Measurements from ENCODE around the gene ARNT2.
"Not testable (repeated sequence)": the region's sequence is repeated elsewhere in the genome, so short reads cannot be mapped to it uniquely, and the experiment has no call there.

The ARNT2 gene

GRCh38 chr15:80494351-80494751 lies 90.2 kb downstream of the ARNT2 start:
- peak; percentile 33 for DNase-seq

GRCh38 chr15:80494756-80495155 lies 90.6 kb downstream of the ARNT2 start:
- no peak for DNase-seq

- no peak for DNase-seq
Observed at GRCh38 chr15:80495401-80495942, 91.3 kb downstream of the ARNT2 start.

- DNase-seq: no peak
Observed at GRCh38 chr15:80496096-80496495, 91.9 kb downstream of the ARNT2 start.

GRCh38 chr15:80497221-80497620 lies 93.0 kb downstream of the ARNT2 start:
- DNase-seq: no peak

GRCh38 chr15:80498652-80499051 lies 94.5 kb downstream of the ARNT2 start:
- DNase-seq: no peak

GRCh38 chr15:80500021-80500420 lies 95.8 kb downstream of the ARNT2 start:
- no peak for DNase-seq

GRCh38 chr15:80501476-80501875 lies 97.3 kb downstream of the ARNT2 start:
- no peak for DNase-seq

- no peak for DNase-seq
Observed at GRCh38 chr15:80502782-80503181, 98.6 kb downstream of the ARNT2 start.

GRCh38 chr15:80503319-80503952 lies 99.3 kb downstream of the ARNT2 start:
- DNase-seq: no peak

GRCh38 chr15:80504931-80505330 lies 100.7 kb downstream of the ARNT2 start:
- DNase-seq: no peak

- DNase-seq: no peak
Observed at GRCh38 chr15:80506286-80506893, 102.2 kb downstream of the ARNT2 start.

GRCh38 chr15:80507131-80507530 lies 102.9 kb downstream of the ARNT2 start:
- no peak for DNase-seq

GRCh38 chr15:80507638-80508316 lies 103.6 kb downstream of the ARNT2 start:
- peak; percentile 52 for DNase-seq

- no peak for DNase-seq
Observed at GRCh38 chr15:80508783-80509182, 104.6 kb downstream of the ARNT2 start.

- DNase-seq: no peak
Observed at GRCh38 chr15:80509800-80510199, 105.6 kb downstream of the ARNT2 start.

- DNase-seq: not testable (repeated sequence)
Observed at GRCh38 chr15:80510985-80511384, 106.8 kb downstream of the ARNT2 start.

- DNase-seq: no peak
Observed at GRCh38 chr15:80512726-80513660, 108.8 kb downstream of the ARNT2 start.

GRCh38 chr15:80514071-80514780 lies 110.0 kb downstream of the ARNT2 start:
- DNase-seq: no peak

GRCh38 chr15:80517290-80517689 lies 113.1 kb downstream of the ARNT2 start:
- DNase-seq: no peak

- no peak for DNase-seq
Observed at GRCh38 chr15:80518522-80518921, 114.3 kb downstream of the ARNT2 start.

- no peak for DNase-seq
Observed at GRCh38 chr15:80523746-80524145, 119.6 kb downstream of the ARNT2 start.

Measured in amniotic stem cell (primary cell).